Activated CD8-positive, alpha-beta memory T cell treated with anti-CD3 and anti-CD28 coated beads, Interleukin-2, amount 50 U/mL, for 1 hour (primary cell): ENCODE measurements around the gene SUSD4.
"Not testable (repeated sequence)": the region's sequence is repeated elsewhere in the genome, so short reads cannot be mapped to it uniquely, and the experiment has no call there.

Source experiments
- DNase-seq: peaks from one replicate; pipeline ENCODE4 v3.0.0-alpha.2; 2020; ENCODE audit errors: extremely low read depth

SUSD4 gene

GRCh38 chr1:223297800-223298199 lies 66.2 kb downstream of the SUSD4 start:
- no peak for DNase-seq

GRCh38 chr1:223291796-223292195 lies 72.2 kb downstream of the SUSD4 start:
- no peak for DNase-seq

GRCh38 chr1:223290397-223290796 lies 73.6 kb downstream of the SUSD4 start:
- no peak for DNase-seq

- DNase-seq, result no peak
Measured at GRCh38 chr1:223289621-223290020, 74.4 kb downstream of the SUSD4 start.

GRCh38 chr1:223288826-223289225 lies 75.2 kb downstream of the SUSD4 start:
- DNase-seq, result no peak

GRCh38 chr1:223285452-223285851 lies 78.5 kb downstream of the SUSD4 start:
- no peak for DNase-seq

- not testable (repeated sequence) for DNase-seq
Measured at GRCh38 chr1:223283697-223284096, 80.3 kb downstream of the SUSD4 start.

- not testable (repeated sequence) for DNase-seq
Measured at GRCh38 chr1:223278311-223278710, 85.7 kb downstream of the SUSD4 start.

GRCh38 chr1:223276029-223276428 lies 87.9 kb downstream of the SUSD4 start:
- DNase-seq, result no peak

GRCh38 chr1:223273511-223273910 lies 90.5 kb downstream of the SUSD4 start:
- DNase-seq, result no peak

GRCh38 chr1:223271085-223271781 lies 92.7 kb downstream of the SUSD4 start:
- DNase-seq, result no peak

GRCh38 chr1:223270155-223270554 lies 93.8 kb downstream of the SUSD4 start:
- no peak for DNase-seq

- DNase-seq, result no peak
Measured at GRCh38 chr1:223269006-223269405, 95.0 kb downstream of the SUSD4 start.

GRCh38 chr1:223266632-223267172 lies 97.3 kb downstream of the SUSD4 start:
- no peak for DNase-seq

- no peak for DNase-seq
Measured at GRCh38 chr1:223264983-223265908, 98.7 kb downstream of the SUSD4 start.

- no peak for DNase-seq
Measured at GRCh38 chr1:223264529-223264928, 99.4 kb downstream of the SUSD4 start.

- no peak for DNase-seq
Measured at GRCh38 chr1:223261914-223262313, 102.1 kb downstream of the SUSD4 start.

GRCh38 chr1:223260712-223261111 lies 103.3 kb downstream of the SUSD4 start:
- DNase-seq, result no peak

- DNase-seq, result no peak
Measured at GRCh38 chr1:223259462-223259861, 104.5 kb downstream of the SUSD4 start.

GRCh38 chr1:223258751-223259198 lies 105.2 kb downstream of the SUSD4 start:
- no peak for DNase-seq

GRCh38 chr1:223257856-223258550 lies 106.0 kb downstream of the SUSD4 start:
- no peak for DNase-seq

GRCh38 chr1:223256034-223256433 lies 107.9 kb downstream of the SUSD4 start:
- DNase-seq, result no peak
